GM18511 (cell line): Measurements from ENCODE around the gene CELSR3.
A peak's percentile ranks its signal among the peaks of the same experiment; 100 is the strongest.

Experiments used
- ATAC-seq: cut with Tn5 transposase; IDR thresholded peaks from one replicate; pipeline ENCODE4 v1.9.1; 2021; ENCODE audit warnings: mild to moderate bottlenecking, moderate library complexity; ENCODE audit not compliant: unreplicated experiment

Gene CELSR3

GRCh38 chr3:48688032-48688736 lies 25.5 kb upstream of the CELSR3 start:
- no peak for ATAC-seq

GRCh38 chr3:48687220-48687678 lies 24.6 kb upstream of the CELSR3 start:
- no peak for ATAC-seq

DNA sequence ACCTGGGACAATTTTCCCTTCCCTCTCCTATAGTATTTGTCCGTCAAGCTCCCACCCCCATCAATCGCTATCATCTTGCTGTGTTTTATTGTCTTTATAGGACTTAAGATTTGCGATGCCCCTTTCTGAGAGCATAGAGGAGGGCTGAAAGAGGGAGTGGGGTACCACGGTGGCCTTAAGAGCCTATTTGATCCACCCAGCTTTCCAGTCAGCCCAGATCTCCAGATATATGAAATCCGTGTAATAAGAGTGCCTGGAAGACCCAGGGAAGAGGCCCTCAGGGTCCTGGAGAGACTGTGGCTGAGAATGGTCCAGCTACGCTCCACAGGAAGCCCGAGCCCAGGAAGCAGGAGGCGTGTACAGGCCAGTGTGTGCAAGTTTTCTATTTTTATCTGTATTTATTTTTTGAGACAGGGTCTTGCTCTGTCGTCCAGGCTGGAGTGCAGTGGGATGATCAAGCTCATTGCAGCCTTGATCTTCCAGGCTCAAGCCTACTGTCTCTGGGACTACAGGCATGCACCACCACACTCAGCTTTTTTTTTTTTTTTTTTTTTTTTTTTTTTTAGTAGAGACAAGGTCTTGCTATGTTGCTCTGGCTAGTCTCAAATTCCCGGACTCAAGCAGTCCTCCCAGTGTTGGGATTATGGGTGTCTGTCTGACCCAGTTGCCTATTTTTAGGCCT lies 24.0 kb upstream of the CELSR3 start:
- no peak for ATAC-seq

DNA sequence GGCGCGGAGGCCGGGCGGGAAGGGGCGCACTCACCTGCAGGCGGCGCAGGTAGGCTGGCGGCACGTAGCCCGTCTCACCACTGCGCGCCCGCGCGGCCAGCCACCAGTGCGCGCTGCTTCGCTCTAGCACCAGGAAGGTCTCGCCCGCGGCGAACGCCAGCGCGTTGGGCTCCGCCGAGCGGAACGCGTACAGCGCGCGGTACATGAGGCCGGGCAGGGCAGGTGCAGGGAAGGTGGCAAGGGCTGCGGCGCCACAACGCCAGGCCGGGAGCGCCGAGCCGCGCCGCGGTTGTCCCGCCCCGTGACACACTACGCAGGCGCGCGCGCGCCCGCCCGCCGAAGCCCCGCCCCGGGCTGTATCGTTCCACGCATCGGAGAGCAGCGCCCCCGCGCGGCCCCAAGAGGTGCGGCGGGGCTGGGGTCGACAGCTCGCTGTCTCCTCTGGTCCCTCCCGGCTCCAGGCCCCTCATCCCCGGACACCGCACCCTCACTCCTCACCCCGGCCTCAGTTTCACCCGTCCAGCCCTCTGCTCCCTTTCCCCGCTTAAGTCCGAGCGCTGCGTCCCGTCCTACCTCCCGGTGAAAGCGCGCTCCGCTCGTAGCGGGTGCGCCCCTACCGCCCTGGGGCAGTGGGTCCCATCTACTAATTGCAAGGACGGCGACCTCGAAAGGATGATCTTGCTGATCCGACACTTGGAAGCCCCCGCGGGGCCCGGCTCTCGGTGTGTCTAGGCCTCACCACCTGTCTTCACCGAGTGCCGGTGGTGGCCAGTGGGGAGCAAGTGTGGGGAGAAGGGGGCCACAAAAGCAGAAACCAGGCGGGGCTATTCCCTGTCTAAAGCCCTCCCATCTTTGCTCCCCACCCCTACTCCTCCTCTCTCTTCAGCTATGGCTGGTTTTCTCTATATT lies 23.2 kb upstream of the CELSR3 start, which contains the start of gene NCKIPSD:
Gene NCKIPSD (minus strand): TSS at position 313 of the 909 bp plus-strand sequence. CDS start 108 bp downstream, at position 205.
- peak; percentile 81 for ATAC-seq

GRCh38 chr3:48685293-48685602 lies 22.6 kb upstream of the CELSR3 start:
- ATAC-seq, result no peak

DNA sequence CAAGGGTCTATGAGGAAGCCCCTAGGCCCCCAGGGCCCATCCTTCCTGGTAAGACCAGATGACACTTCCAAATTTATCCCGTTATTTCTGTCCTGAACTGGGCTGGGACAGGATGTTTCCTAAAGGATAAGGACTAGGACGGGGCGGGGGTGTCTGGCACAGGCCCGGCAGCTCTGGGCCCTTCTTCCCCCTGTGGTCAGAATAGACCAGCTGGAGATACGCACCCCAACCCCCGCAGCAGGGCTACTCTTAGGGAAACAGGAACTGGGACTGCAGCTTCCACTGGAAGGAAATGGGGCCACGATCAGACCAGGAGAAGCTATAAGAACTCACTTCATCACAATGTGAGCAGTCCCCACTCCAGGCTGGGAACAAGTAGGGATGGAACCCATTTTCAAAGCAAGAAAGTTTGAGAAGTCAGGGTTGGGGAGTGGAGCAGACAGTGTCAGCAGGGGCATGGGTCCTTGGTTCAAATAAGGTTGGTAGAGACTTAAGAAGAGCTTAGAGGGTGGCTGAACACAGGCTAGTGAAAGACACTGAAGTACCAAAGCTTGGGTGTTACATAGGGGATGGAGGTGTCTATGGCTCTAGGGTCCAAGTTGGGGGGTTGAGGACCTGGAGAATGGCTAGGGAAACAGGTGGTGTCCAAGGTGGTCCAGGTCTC lies 21.9 kb upstream of the CELSR3 start:
- no peak for ATAC-seq

GRCh38 chr3:48684054-48684349 lies 21.3 kb upstream of the CELSR3 start:
- ATAC-seq, result no peak

DNA sequence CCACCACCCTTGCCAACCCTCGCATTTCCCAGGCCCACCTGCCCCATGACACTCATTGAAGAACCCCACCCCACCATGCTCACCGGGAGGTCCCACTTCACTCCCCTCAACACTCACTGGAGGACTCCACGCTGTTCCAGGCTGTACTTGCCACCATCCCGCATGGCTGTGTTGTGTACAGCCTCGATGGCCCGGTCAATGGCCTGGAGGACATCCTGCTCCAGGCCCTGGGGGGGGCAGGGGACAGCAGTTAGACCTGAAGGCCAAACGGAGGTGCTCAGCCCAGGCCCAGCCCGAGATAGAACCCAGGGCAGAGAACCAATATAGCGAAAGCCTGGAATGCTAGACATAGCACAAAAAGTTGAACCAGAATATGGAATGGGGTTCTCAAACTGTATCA lies 20.1 kb upstream of the CELSR3 start:
- no peak for ATAC-seq

- ATAC-seq, result no peak
Observed at GRCh38 chr3:48681974-48682610, 19.4 kb upstream of the CELSR3 start.

DNA sequence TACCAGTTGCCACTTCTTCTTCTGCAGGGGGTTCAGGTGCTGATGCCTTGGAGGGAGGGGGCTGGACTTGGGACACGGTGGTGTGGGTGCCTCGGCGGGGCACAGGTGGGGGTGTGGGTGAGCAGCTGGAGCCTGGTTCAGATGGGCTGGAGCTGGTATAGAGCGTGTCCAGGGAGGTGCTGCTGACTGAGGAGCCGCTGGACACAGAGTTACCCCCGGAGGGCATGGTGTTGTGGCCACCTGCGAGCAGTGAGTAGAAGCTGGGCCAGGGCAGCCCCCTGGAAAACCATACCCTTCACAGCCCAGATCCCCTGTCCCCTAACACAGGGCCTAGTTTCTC lies 18.8 kb upstream of the CELSR3 start:
- no peak for ATAC-seq

- ATAC-seq, result no peak
Observed at GRCh38 chr3:48680811-48681540, 18.3 kb upstream of the CELSR3 start.

- no peak for ATAC-seq
Observed at GRCh38 chr3:48679411-48680391, 17.0 kb upstream of the CELSR3 start.

DNA sequence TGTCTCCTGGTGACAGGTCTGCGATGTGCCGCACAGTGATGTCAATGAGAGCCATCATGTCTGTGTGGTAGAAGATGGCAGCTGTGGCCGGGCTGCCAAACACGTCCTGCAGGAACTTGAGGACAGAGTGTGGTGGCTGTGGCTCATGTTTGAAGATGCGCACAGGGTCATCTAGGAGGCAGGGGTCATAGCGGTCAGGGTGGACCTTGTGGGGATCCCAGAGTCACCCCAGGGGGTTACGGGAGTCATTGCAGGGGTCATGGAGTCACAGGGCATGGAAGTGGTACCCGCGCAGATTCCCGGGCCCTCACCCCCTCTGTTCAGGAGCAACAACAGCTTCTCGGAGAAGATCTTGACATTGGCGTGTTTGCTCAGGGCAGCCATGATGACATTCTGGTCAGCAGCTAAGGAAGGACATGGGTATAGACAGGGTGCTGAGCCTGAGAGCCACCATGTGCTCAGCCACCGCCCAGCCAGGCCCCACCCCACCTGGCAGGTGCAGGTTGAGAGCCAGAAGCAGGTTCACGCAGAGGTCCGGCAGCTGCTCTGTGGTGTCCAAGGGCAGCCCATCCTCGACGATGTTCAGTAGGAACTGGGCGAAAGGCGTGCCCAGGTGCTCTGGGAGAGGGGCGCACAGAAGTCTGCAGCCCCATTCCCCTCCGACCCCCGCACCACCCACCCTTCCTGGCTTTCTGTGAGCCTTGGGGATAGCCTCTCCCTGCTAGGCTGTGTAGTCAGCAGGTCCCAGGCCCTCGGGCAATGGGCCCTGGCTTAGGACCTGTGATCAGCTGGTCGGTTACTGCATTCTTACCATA lies 16.1 kb upstream of the CELSR3 start:
- ATAC-seq, result no peak

DNA sequence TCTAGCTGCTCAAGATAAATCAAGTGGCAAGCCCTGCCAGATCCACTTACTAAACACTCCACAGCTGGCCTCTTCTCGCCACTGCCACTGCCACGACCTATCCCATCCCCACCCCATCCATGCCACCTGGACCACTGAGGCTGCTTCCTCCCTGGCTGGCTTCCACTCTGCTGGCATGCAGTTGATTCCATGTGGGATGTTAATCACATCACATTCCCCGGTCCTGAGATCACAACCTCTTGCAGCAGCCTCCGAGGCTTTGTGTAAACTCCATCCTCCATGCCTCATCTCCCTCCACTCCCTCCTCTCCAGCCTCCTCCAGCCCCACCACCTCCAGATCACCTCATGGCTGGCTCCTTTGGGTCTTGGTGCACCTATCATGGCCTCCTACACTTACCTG lies 15.4 kb upstream of the CELSR3 start:
- ATAC-seq, result no peak

DNA sequence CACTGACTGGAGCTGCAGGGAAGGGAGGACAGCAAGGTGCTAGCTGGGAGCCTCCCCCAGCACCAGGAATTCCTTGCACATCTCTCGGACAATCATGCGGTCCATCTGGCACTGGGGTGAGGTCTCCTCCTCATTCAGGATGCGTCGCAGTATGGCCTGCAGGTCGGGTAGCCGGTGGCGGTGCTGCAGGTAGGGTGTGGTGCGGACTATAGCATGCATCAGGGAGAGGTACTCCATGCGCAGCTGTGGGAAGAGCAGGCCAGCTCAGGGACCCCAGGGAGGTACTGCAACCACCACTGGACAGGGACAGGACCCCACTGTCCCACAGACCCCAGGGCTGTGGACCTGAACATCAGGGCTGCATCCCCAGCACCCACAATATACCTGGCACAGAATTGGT lies 11.8 kb upstream of the CELSR3 start:
- no peak for ATAC-seq

DNA sequence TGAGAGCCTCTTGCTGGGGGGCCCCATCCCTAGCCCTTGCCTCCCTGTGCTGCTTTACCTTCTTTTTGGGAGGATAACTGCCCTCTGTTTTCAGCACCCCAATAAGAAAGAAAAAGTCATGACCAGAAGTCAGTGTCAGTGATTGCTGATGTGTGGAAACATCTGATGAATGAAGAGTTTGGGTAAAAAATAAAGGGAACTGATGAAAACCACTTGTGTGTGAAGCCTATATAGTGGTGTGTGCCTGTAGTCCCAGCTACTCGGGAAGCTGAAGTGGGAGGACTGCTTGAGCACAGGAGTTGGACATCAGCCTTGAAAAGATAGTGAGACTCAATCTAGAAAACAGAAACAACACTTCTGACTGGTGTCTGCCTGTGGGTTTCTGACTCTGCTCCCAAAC lies 9.8 kb upstream of the CELSR3 start:
- no peak for ATAC-seq

DNA sequence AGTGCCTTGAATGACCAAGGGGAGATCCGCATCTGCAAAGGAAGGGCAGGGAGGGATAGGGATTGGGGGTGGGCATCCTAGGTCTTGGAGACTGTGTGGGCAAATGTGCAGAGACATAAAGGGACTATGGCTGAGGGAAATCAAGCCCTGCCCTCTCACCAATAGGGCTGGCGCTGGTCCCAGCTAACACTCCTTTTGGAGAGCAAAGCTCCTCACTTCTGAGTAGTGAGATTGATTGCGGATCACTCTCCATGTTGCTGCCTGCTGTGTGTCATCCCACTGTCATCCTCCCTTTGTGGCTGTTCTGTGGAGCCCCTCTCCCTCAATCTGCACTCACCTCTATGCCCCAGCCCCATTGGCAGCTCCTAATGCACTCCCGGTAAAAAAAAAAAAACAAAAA lies 2.2 kb upstream of the CELSR3 start:
- no peak for ATAC-seq

- no peak for ATAC-seq
Observed at GRCh38 chr3:48664313-48664644, 1.6 kb upstream of the CELSR3 start.
